H1 (cell line): ENCODE measurements around the gene EIPR1. TPM values are rescaled to one million over a fixed set of nuclear protein-coding genes. Genes with fewer than 3 reads are reported as not detected.

Experiments
- CTCF ChIA-PET: fragments of 300-600 bp; sonication (Branson Sonifier 250); formaldehyde crosslinking; loops from one replicate; lab custom pipeline; 2021; ENCODE audit not compliant: partially characterized antibody; lab: Charles Lee
- POLR2A ChIA-PET: fragments of 300-600 bp; sonication (Branson Sonifier 250); formaldehyde crosslinking; loops from one replicate; lab custom pipeline; 2021; ENCODE audit warnings: inconsistent platforms; ENCODE audit not compliant: partially characterized antibody; lab: Charles Lee
- DNase-seq, 2 experiments: peaks; one replicate each; pipeline versions ENCODE4 v3.0.0 to v3.0.0-alpha.2; 2010 to 2022; ENCODE audit warnings: low spot score in 2 of 2, low read depth in 1 of 2, mixed read lengths in 1 of 2
- FAIRE-seq: peaks from 2 replicates; lab custom pipeline; 2011; peaks lifted over from hg19 to GRCh38; lab: Jason Lieb, UNC
- H2AFZ ChIP-seq: 2 replicates; pipeline ENCODE4 v1.8.1; 2012; ENCODE audit warnings: low read length, inconsistent platforms
- H2AK5ac ChIP-seq: 2 replicates; pipeline ENCODE4 v1.6.1; 2013; ENCODE audit warnings: low read depth, low read length
- H2BK120ac ChIP-seq: replicated peaks from 2 replicates; pipeline ENCODE3; 2013; ENCODE audit warnings: low read depth, low read length, inconsistent platforms
- H2BK12ac ChIP-seq: 2 replicates; pipeline ENCODE4 v1.6.1; 2013; ENCODE audit warnings: low read depth, low read length
- H2BK15ac ChIP-seq: 2 replicates; pipeline ENCODE4 v1.6.1; 2013; ENCODE audit warnings: low read length
- H2BK20ac ChIP-seq: 2 replicates; pipeline ENCODE4 v1.6.1; 2013; ENCODE audit warnings: low read length
- H2BK5ac ChIP-seq: 2 replicates; pipeline ENCODE4 v1.6.1; 2013; ENCODE audit warnings: low read depth, low read length
- H3K14ac ChIP-seq: 2 replicates; pipeline ENCODE4 v1.6.1; 2013; ENCODE audit warnings: inconsistent platforms; ENCODE audit not compliant: insufficient read length
- H3K18ac ChIP-seq: 2 replicates; pipeline ENCODE4 v1.6.1; 2013; ENCODE audit warnings: low read length; ENCODE audit errors: extremely low read depth
- H3K23ac ChIP-seq: 2 replicates; pipeline ENCODE4 v1.6.1; 2013; ENCODE audit warnings: inconsistent platforms; ENCODE audit not compliant: insufficient read length
- H3K23me2 ChIP-seq: 2 replicates; pipeline ENCODE4 v1.6.1; 2013; ENCODE audit warnings: low read depth, low read length
- H3K27ac ChIP-seq: 2 replicates; pipeline ENCODE4 v1.6.1; 2011; ENCODE audit warnings: low read depth, low read length, inconsistent platforms
- H3K27me3 ChIP-seq, 4 experiments: replicated peaks in 1 of 4; 1 replicate in 1 of 4; 2 replicates in 3 of 4; pipeline versions ENCODE4 v1.6.1 to v1.8.1; 2011 to 2013; ENCODE audit warnings: low read length in 3 of 4, mild to moderate bottlenecking in 3 of 4, inconsistent platforms in 2 of 4, mixed read lengths in 2 of 4, moderate library complexity in 1 of 4; ENCODE audit not compliant: control insufficient read depth in 3 of 4, insufficient read depth in 3 of 4; ENCODE audit errors: extremely low read depth in 1 of 4
- H3K36me3 ChIP-seq, 4 experiments: 2 replicates each; pipeline versions ENCODE4 v1.6.1 to v1.8.1; 2011 to 2013; ENCODE audit warnings: mild to moderate bottlenecking in 4 of 4, low read length in 3 of 4, moderate library complexity in 2 of 4, control low read depth in 1 of 4, inconsistent platforms in 1 of 4; ENCODE audit not compliant: insufficient read depth in 4 of 4, control insufficient read depth in 2 of 4
- H3K4ac ChIP-seq: replicated peaks from 2 replicates; pipeline ENCODE3; 2013; ENCODE audit warnings: low read length, low read depth, mixed read lengths, inconsistent platforms; ENCODE audit not compliant: insufficient read length
- H3K4me1 ChIP-seq, 4 experiments: replicated peaks in 1 of 4; 1 replicate in 1 of 4; 2 replicates in 3 of 4; pipeline versions ENCODE4 v1.6.1 to v1.8.1; 2011 to 2013; ENCODE audit warnings: low read length in 3 of 4, inconsistent platforms in 2 of 4, mixed read lengths in 1 of 4; ENCODE audit not compliant: insufficient read depth in 4 of 4, control insufficient read depth in 3 of 4
- H3K4me2 ChIP-seq, 2 experiments: 2 replicates each; pipeline versions ENCODE4 v1.6.1 to v1.8.1; 2011 to 2013; ENCODE audit warnings: low read depth in 2 of 2, low read length in 2 of 2, control low read depth in 1 of 2, inconsistent platforms in 1 of 2, mild to moderate bottlenecking in 1 of 2; ENCODE audit not compliant: insufficient read depth in 1 of 2
- H3K4me3 ChIP-seq, 4 experiments: fragments of 200-600, 300-600 bp in 1 of 4; sonication (generic), shearing (Covaris generic), sonication (Bioruptor Twin) in 1 of 4; 2 replicates each; pipeline versions ENCODE4 v1.5.1 to v1.8.1; 2011 to 2016; ENCODE audit warnings: low read length in 4 of 4, low read depth in 3 of 4, control low read depth in 2 of 4, inconsistent platforms in 2 of 4, mild to moderate bottlenecking in 2 of 4, mixed read lengths in 1 of 4, moderate library complexity in 1 of 4; ENCODE audit not compliant: insufficient read depth in 2 of 4; ENCODE audit errors: extremely low read depth in 1 of 4
- H3K56ac ChIP-seq: replicated peaks from 2 replicates; pipeline ENCODE3; 2013; ENCODE audit warnings: low read depth, mild to moderate bottlenecking, mixed read lengths, low read length, inconsistent platforms; ENCODE audit not compliant: insufficient read length
- H3K79me1 ChIP-seq: 2 replicates; pipeline ENCODE4 v1.6.1; 2013; ENCODE audit warnings: low read depth, low read length, control low read depth
- H3K79me2 ChIP-seq, 2 experiments: 2 replicates each; pipeline versions ENCODE4 v1.6.1 to v1.8.1; 2012 to 2013; ENCODE audit warnings: low read length in 2 of 2, mild to moderate bottlenecking in 2 of 2, inconsistent platforms in 1 of 2; ENCODE audit not compliant: insufficient read depth in 2 of 2, control insufficient read depth in 1 of 2
- H3K9ac ChIP-seq, 4 experiments: replicated peaks in 1 of 4; 1 replicate in 1 of 4; 2 replicates in 3 of 4; pipeline versions ENCODE4 v1.6.1 to v1.8.1; 2011 to 2013; ENCODE audit warnings: low read depth in 3 of 4, low read length in 3 of 4, control low read depth in 2 of 4, mild to moderate bottlenecking in 2 of 4, moderate library complexity in 2 of 4, inconsistent platforms in 1 of 4; ENCODE audit errors: extremely low read depth in 1 of 4
- H3K9me3 ChIP-seq, 2 experiments: 2 replicates each; pipeline versions ENCODE4 v1.6.1 to v1.8.1; 2012 to 2013; ENCODE audit warnings: mild to moderate bottlenecking in 2 of 2, moderate library complexity in 2 of 2, control low read depth in 1 of 2, inconsistent platforms in 1 of 2, low read depth in 1 of 2, low read length in 1 of 2, mixed read lengths in 1 of 2; ENCODE audit not compliant: insufficient read depth in 2 of 2
- H4K20me1 ChIP-seq, 2 experiments: replicated peaks in 1 of 2; 2 replicates each; pipeline versions ENCODE3 to v1.8.1; 2011 to 2013; ENCODE audit warnings: inconsistent platforms in 2 of 2, low read length in 2 of 2, mild to moderate bottlenecking in 1 of 2; ENCODE audit not compliant: insufficient read depth in 2 of 2, control insufficient read depth in 1 of 2
- H4K5ac ChIP-seq: 2 replicates; pipeline ENCODE4 v1.6.1; 2013; ENCODE audit warnings: low read length, low read depth, mixed read lengths, inconsistent platforms; ENCODE audit not compliant: insufficient read length
- H4K8ac ChIP-seq: 2 replicates; pipeline ENCODE4 v1.8.0; 2013; ENCODE audit warnings: mild to moderate bottlenecking, moderate library complexity, low read length, inconsistent platforms; ENCODE audit not compliant: insufficient read depth; ENCODE audit errors: extremely low read depth
- H4K91ac ChIP-seq: replicated peaks from 2 replicates; pipeline ENCODE3; 2013; ENCODE audit warnings: low read length, mixed read lengths, inconsistent platforms; ENCODE audit not compliant: insufficient read length
- CHD2 ChIP-seq: IDR thresholded peaks from 2 replicates; pipeline ENCODE4 v1.6.1; 2012; ENCODE audit warnings: low read length, improper control_type of control experiment
- PHF8 ChIP-seq: fragments of 200-600 bp; sonication (generic); conservative IDR thresholded peaks from 2 replicates; pipeline ENCODE4 v1.7.1; 2012; ENCODE audit warnings: low read depth, mild to moderate bottlenecking, inconsistent platforms, low read length, moderate library complexity
- RAD21 ChIP-seq, 2 experiments: IDR thresholded peaks in 1 of 2; conservative IDR thresholded peaks in 1 of 2; 2 replicates each; pipeline ENCODE4 v1.6.1; 2011; ENCODE audit warnings: low read depth in 2 of 2, low read length in 2 of 2, improper control_type of control experiment in 1 of 2, inconsistent platforms in 1 of 2, mild to moderate bottlenecking in 1 of 2, moderate library complexity in 1 of 2
- SAP30 ChIP-seq: fragments of 300-600 bp; sonication (generic); IDR thresholded peaks from 2 replicates; pipeline ENCODE4 v1.7.1; 2012; ENCODE audit warnings: low read length, moderate library complexity, mild to moderate bottlenecking, inconsistent platforms; ENCODE audit not compliant: insufficient read depth, insufficient replicate concordance
- WGBS, 2 experiments: shearing (Covaris generic) in 1 of 2; methylation state at CpG; one replicate each; pipeline versions ENCODE4 v1.1.6 to v1.1.7; 2013 to 2015; ENCODE audit warnings: low lambda C conversion rate in 2 of 2, mixed read lengths in 2 of 2, inconsistent platforms in 1 of 2, low coverage in 1 of 2, missing lambda C conversion rate in 1 of 2; ENCODE audit not compliant: insufficient replicate concordance in 2 of 2, insufficient coverage in 1 of 2, insufficient read length in 1 of 2; ENCODE audit errors: extremely low coverage in 1 of 2, missing lambda C conversion rate in 1 of 2; 5-methylcytosine and 5-hydroxymethylcytosine counted together
- polyA plus RNA-seq, 7 experiments: library from polyadenylated mRNA; depleted of rRNA in 3 of 7; stranded (reverse) in 5 of 7; unstranded in 2 of 7; fragments of >200 nt in 5 of 7; fragments of 200-250 nt in 2 of 7; gene quantifications; 1 replicate in 5 of 7; 2 replicates in 1 of 7; 4 replicates in 1 of 7; pipeline versions ENCODE4 v1.2.1 to v1.2.3, GENCODE V29; 2011 to 2013; ENCODE audit warnings: missing spikeins in 2 of 7, mixed read lengths in 2 of 7
- total RNA-seq: library from RNA; stranded (reverse); fragmentation: NEBNext Ultra II Directional; extraction: Animal tissue kit (Norgen Biotek cat#: 25700); gene quantifications from 2 replicates; pipeline ENCODE4 v1.2.1, GENCODE V29; 2021
- TF ChIP-seq, protein P1 (sequence below), 3 experiments: IDR thresholded peaks; 1 replicate in 2 of 3; 2 replicates in 1 of 3; pipeline versions ENCODE4 v1.5.1 to v1.6.1; 2011; ENCODE audit warnings: low read length in 3 of 3, mild to moderate bottlenecking in 3 of 3, inconsistent platforms in 2 of 3, low read depth in 1 of 3, moderate library complexity in 1 of 3; ENCODE audit not compliant: insufficient read depth in 1 of 3; ENCODE audit errors: control extremely low read depth in 1 of 3
- TF ChIP-seq, protein P2 (sequence below): IDR thresholded peaks from 2 replicates; pipeline ENCODE4 v1.6.1; 2012; ENCODE audit warnings: inconsistent platforms

Gene EIPR1
- total and polyA plus RNA-seq, 2 of the 8 experiments (the other 6 are each of a cell fraction or from before 2014, with no cell fraction given): 26.3 to 56.4 TPM

GRCh38 chr2:3145471-3146021 is 232.1 kb downstream of the EIPR1 start:
- Histone ChIP-seq H3K23ac (no peak overlapping the region), H3K79me1 (no peaks in the 10 kb centered on the region), H2BK15ac (no peak overlapping the region), H3K27ac (no peak overlapping the region), H2BK20ac (no peak overlapping the region), H3K79me2 (no peaks in the 10 kb centered on the region), H2BK12ac (no peak overlapping the region), H3K36me3 (no peaks in the 10 kb centered on the region), H3K27me3 (no peaks in the 10 kb centered on the region), H2BK5ac (no peak overlapping the region), H3K9ac (no peak overlapping the region), H3K23me2 (no peaks in the 10 kb centered on the region), H3K4me2 (no peak overlapping the region), H2AFZ (no peak overlapping the region), H2AK5ac (no peak overlapping the region), H3K18ac (no peak overlapping the region), H4K20me1 (no peaks in the 10 kb centered on the region), H3K9me3 (peaks cover 0 to under 1% of the 10 kb centered on the region in 2 experiments; a peak in 2 of 4 replicates), H3K4ac (no peak overlapping the region), H3K56ac (no peak overlapping the region), H4K8ac (peak overlapping the region; percentile 51; the same call in 1 of the 2 replicates), H4K5ac (no peak overlapping the region), H3K4me3 (no peak overlapping the region), H3K4me1 (peaks cover 0 to 2% (median 0%) of the 10 kb centered on the region in 4 experiments; a peak in 1 of 7 replicates), H2BK120ac (no peak overlapping the region), H4K91ac (no peak overlapping the region), H3K14ac (no peak overlapping the region)
- POLR2A ChIA-PET: no interaction called here
- TF ChIP-seq, protein P1, sequence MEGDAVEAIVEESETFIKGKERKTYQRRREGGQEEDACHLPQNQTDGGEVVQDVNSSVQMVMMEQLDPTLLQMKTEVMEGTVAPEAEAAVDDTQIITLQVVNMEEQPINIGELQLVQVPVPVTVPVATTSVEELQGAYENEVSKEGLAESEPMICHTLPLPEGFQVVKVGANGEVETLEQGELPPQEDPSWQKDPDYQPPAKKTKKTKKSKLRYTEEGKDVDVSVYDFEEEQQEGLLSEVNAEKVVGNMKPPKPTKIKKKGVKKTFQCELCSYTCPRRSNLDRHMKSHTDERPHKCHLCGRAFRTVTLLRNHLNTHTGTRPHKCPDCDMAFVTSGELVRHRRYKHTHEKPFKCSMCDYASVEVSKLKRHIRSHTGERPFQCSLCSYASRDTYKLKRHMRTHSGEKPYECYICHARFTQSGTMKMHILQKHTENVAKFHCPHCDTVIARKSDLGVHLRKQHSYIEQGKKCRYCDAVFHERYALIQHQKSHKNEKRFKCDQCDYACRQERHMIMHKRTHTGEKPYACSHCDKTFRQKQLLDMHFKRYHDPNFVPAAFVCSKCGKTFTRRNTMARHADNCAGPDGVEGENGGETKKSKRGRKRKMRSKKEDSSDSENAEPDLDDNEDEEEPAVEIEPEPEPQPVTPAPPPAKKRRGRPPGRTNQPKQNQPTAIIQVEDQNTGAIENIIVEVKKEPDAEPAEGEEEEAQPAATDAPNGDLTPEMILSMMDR (IDR thresholded peaks at IDR 0.05; ENCODE audit: control extremely low read depth in 1 of 3, insufficient read depth in 1 of 3, low read depth in 1 of 3, low read length in 3 of 3): peak in 1 of 3 experiments; percentile 2; a peak in 1 of 4 replicates
- TF ChIP-seq, protein P2, sequence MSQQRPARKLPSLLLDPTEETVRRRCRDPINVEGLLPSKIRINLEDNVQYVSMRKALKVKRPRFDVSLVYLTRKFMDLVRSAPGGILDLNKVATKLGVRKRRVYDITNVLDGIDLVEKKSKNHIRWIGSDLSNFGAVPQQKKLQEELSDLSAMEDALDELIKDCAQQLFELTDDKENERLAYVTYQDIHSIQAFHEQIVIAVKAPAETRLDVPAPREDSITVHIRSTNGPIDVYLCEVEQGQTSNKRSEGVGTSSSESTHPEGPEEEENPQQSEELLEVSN: no peak
- TF ChIP-seq PHF8: no peak
- TF ChIP-seq SAP30: no peak
- peak; percentile 6 to 12; a peak in 2 of 4 replicates for TF ChIP-seq RAD21 (IDR thresholded peaks at IDR 0.05 in 1 of 2, conservative IDR thresholded peaks at IDR 0.05 in 1 of 2; ENCODE audit: low read depth in 2 of 2, low read length in 2 of 2)
- TF ChIP-seq CHD2: no peak
- WGBS, 2 experiments: 92% methylated on average over 15 of the region's 15 CpGs; no CpG with 5 or more reads in 1 of the 2 experiments
- FAIRE-seq (no peak), DNase-seq (no peak)
- CTCF ChIA-PET: interaction anchor here (0.6 to 1.2 kb wide), 3 partner anchors 44 to 595 kb away, joined by 3 read pairs; no protein-coding TSS in a partner anchor
